ENCODE results near the gene TTC28.

GRCh38 chr22:28046100-28046499 lies 633.5 kb downstream of the TTC28 start:
- TF ChIP-seq YY1 (IDR thresholded peaks at IDR 0.05; ENCODE audit: insufficient read depth, insufficient read length) (no peak), ZNF274 (IDR thresholded peaks at IDR 0.05; ENCODE audit: low read depth, low read length) (no peak)
